NB4 (cell line): Measurements from ENCODE around the gene RGS12.

ENCODE experiments used
- DNase-seq: peaks from one replicate; pipeline ENCODE4 v3.0.0; 2010; ENCODE audit warnings: low read depth
- H3K4me3 ChIP-seq: one replicate; pipeline ENCODE4 v1.5.1; 2011; ENCODE audit warnings: mild to moderate bottlenecking, low read depth, low read length, moderate library complexity
- CTCF ChIP-seq: IDR thresholded peaks from one replicate; pipeline ENCODE4 v1.5.1; 2012; ENCODE audit warnings: low read depth, low read length
- MAX ChIP-seq: IDR thresholded peaks from 2 replicates; pipeline ENCODE4 v1.6.1; 2011; ENCODE audit warnings: low read depth, low read length
- MYC ChIP-seq: IDR thresholded peaks from 2 replicates; pipeline ENCODE4 v1.6.1; 2011; ENCODE audit warnings: low read depth, low read length
- POLR2A ChIP-seq: IDR thresholded peaks from 2 replicates; pipeline ENCODE4 v1.6.1; 2011; ENCODE audit warnings: mild to moderate bottlenecking; ENCODE audit not compliant: insufficient read length; ENCODE audit errors: extremely low read depth

RGS12 gene

GRCh38 chr4:3324093-3324815 lies 31.4 kb downstream of the RGS12 start:
- TF ChIP-seq MYC, result no peak
- no peak for TF ChIP-seq POLR2A
- no peak for TF ChIP-seq CTCF
- no peak for TF ChIP-seq MAX
- no peak overlapping the region for H3K4me3 ChIP-seq
- no peak for DNase-seq

- no peak for DNase-seq
- H3K4me3 ChIP-seq, result no peak overlapping the region
- no peak for TF ChIP-seq CTCF
- no peak for TF ChIP-seq POLR2A
- TF ChIP-seq MYC, result no peak
- TF ChIP-seq MAX, result no peak
These were observed 36.2 kb downstream of the RGS12 start for GRCh38 chr4:3328814-3329663.

- H3K4me3 ChIP-seq, result no peak overlapping the region
- TF ChIP-seq MAX (0 out of 2 replicates have a peak, but pooled peaks have one; percentile 12), MYC (no peak)
- no peak for DNase-seq
These were observed 37.1 kb downstream of the RGS12 start for GRCh38 chr4:3329887-3330286.

- no peak overlapping the region for H3K4me3 ChIP-seq
- peak; percentile 93 for DNase-seq
- peak; percentile 75 for TF ChIP-seq MAX
- TF ChIP-seq POLR2A, result no peak
- TF ChIP-seq MYC, result peak; percentile 65
These were observed 37.9 kb downstream of the RGS12 start for GRCh38 chr4:3330707-3331106.

GRCh38 chr4:3331511-3332394 lies 38.9 kb downstream of the RGS12 start:
- no peak for DNase-seq
- no peak for TF ChIP-seq POLR2A
- no peak for TF ChIP-seq MYC
- no peak for TF ChIP-seq CTCF
- TF ChIP-seq MAX, result no peak

GRCh38 chr4:3332498-3332897 lies 39.7 kb downstream of the RGS12 start:
- TF ChIP-seq MAX, result no peak
- no peak for TF ChIP-seq CTCF
- no peak for TF ChIP-seq POLR2A
- no peak for TF ChIP-seq MYC
- no peak overlapping the region for H3K4me3 ChIP-seq
- no peak for DNase-seq

More at GRCh38 chr4:3331511-3332394, 38.9 kb downstream of the RGS12 start:
- H3K4me3 ChIP-seq, result no peak overlapping the region
